IMR-90 (cell line): ENCODE results near the gene HDAC7.
A peak's percentile ranks its signal among the peaks of the same experiment; 100 is the strongest.

Experiments
- BHLHE40 ChIP-seq: fragments of 150-350 bp; IDR thresholded peaks from 2 replicates; pipeline ENCODE4 v1.6.1; 2016; ENCODE audit warnings: mild to moderate bottlenecking, low read depth, low read length
- MAFK ChIP-seq: IDR thresholded peaks from 2 replicates; pipeline ENCODE4 v1.6.1; 2012; ENCODE audit warnings: low read depth, low read length, improper control_type of control experiment
- POLR2A ChIP-seq: IDR thresholded peaks from 2 replicates; pipeline ENCODE4 v1.6.1; 2012; ENCODE audit warnings: mild to moderate bottlenecking, low read depth, low read length
- SMC3 ChIP-seq: fragments of 150-350 bp; IDR thresholded peaks from 2 replicates; pipeline ENCODE4 v1.6.1; 2016; ENCODE audit warnings: low read depth, mild to moderate bottlenecking, antibody characterized with exemption, low read length, moderate library complexity
- TF ChIP-seq, protein P1 (sequence below): conservative IDR thresholded peaks from 2 replicates; pipeline ENCODE4 v1.5.1; 2012; ENCODE audit warnings: mild to moderate bottlenecking, low read depth, low read length, improper control_type of control experiment
- TF ChIP-seq, protein P2 (sequence below): fragments of 150-350 bp; IDR thresholded peaks from 2 replicates; pipeline ENCODE4 v1.6.1; 2016; ENCODE audit warnings: low read depth, mild to moderate bottlenecking, low read length, moderate library complexity, borderline replicate concordance

DNA sequence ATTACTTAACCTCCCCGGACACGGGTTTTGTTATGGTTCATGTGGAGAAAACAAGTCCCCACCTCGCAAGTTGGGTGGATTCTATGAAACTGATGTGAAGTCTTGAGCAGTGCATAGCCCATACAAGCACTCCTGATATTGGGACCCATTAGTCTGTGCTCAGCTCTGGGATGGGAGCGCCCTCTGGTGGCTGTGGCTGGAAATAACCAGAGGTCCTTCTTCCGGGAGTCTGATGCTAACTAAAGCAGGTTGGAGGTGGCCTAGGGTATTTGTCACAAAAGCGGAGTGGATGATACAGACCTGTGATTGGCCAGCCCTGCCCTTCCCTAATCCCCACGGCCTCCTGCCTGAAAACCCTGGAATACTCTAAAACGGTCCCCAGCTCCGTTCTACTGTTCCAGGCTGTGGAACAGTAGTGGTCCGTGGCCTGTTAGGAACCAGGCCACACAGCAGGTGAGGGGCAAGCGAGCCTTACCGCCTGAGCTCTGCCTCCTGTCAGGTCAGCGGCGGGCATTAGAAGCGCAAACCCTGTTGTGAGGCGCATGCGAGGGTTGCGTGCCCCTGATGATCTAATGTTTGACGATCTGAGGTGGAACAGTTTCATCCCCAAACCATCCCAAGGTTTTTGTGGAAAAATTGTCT lies 40.3 kb downstream of the HDAC7 start:
- peak; percentile 35; the same call in 1 of the 2 replicates for TF ChIP-seq POLR2A
- TF ChIP-seq BHLHE40 = no peak
- TF ChIP-seq, protein P1, sequence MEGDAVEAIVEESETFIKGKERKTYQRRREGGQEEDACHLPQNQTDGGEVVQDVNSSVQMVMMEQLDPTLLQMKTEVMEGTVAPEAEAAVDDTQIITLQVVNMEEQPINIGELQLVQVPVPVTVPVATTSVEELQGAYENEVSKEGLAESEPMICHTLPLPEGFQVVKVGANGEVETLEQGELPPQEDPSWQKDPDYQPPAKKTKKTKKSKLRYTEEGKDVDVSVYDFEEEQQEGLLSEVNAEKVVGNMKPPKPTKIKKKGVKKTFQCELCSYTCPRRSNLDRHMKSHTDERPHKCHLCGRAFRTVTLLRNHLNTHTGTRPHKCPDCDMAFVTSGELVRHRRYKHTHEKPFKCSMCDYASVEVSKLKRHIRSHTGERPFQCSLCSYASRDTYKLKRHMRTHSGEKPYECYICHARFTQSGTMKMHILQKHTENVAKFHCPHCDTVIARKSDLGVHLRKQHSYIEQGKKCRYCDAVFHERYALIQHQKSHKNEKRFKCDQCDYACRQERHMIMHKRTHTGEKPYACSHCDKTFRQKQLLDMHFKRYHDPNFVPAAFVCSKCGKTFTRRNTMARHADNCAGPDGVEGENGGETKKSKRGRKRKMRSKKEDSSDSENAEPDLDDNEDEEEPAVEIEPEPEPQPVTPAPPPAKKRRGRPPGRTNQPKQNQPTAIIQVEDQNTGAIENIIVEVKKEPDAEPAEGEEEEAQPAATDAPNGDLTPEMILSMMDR = peak; percentile 98
- TF ChIP-seq SMC3 = peak; percentile 98
- TF ChIP-seq MAFK = no peak
- TF ChIP-seq, protein P2, sequence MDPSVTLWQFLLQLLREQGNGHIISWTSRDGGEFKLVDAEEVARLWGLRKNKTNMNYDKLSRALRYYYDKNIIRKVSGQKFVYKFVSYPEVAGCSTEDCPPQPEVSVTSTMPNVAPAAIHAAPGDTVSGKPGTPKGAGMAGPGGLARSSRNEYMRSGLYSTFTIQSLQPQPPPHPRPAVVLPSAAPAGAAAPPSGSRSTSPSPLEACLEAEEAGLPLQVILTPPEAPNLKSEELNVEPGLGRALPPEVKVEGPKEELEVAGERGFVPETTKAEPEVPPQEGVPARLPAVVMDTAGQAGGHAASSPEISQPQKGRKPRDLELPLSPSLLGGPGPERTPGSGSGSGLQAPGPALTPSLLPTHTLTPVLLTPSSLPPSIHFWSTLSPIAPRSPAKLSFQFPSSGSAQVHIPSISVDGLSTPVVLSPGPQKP = no peak
